NK-92 treated with Interleukin-12 subunit alpha and Interleukin-12 subunit beta, amount 100 ng/mL, for 24 hours (cell line): Measurements from ENCODE around the gene TSNAX.

Experiments
- DNase-seq: peaks from one replicate; lab custom pipeline; 2025; lab: John Stamatoyannopoulos, UW

TSNAX gene

GRCh38 chr1:231518485-231519034, 9.9 kb upstream of the TSNAX start:
- no peak for DNase-seq

GRCh38 chr1:231519166-231519565, 9.3 kb upstream of the TSNAX start:
- DNase-seq = no peak

DNA sequence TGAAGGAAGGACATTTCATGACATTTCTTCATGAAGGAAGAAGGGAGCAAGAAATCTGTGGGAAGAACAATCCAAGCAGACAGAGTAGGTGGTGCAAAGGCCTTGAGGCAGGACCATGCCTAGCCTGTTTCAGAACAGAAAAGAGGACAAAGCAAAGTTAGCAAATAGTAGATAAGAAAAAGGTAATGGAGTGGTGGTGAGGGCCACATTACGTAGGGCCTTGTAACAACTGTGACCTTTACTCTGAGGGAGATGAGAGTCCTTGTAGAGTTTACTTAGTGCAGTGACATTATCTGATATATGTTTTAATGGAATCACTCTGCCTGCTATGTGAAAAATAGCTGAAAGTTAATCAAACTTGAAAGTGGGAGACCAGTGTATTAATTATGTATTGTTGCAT, 6.4 kb upstream of the TSNAX start:
- DNase-seq = no peak

DNA sequence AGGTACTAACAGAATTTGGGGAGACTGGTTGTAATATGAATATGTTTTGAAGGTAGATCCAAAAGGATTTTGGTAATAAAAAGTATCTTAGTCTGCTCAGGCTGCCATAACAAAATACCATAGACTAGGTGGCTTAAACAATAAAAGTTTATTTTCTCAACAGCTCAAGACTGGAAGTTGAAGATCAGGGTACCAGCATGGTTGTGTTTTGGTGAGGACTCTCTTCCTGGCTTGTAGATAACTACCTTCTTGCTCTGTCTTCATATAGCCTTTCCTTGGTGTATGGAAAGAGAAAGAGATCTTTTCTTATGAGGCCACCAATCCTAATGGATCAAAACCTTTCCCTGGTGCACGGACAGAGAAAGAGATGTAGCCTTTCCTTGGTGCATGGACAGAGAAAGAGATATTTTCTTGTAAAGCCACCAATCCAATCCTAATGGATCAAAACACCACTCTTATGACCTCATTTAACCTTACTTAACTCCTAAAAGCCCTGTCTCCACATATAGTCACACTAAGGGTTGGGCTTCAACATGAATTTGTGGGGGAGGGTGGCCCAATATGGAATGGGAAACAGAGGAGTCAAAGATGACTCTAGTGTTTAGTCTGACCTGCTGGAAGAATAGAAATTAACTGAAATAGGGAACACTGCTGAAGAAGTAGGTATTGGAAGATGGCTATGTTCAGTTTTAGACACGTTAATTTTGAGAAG, 5.4 kb upstream of the TSNAX start:
- no peak for DNase-seq

GRCh38 chr1:231523816-231524215, 4.7 kb upstream of the TSNAX start:
- no peak for DNase-seq

DNA sequence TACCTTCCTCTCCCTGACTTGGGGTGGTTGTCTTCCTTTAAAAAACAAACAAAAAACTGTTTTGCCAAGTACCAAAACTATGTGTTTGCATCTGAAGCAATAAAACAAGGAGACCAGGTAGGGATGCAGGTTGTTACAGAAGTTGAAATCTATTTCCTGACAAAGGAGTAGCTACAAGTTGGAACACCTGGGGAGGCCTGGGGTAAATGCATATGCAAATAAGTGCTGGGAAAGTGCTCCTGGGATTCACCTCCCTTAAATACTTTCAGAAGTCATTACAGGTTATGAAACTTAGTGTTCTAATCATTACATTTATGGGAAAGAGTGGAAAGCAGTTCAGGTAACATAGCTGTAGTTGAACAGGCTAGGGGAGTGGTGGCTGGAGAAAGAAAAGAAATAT, 1.9 kb upstream of the TSNAX start:
- DNase-seq = no peak

DNA sequence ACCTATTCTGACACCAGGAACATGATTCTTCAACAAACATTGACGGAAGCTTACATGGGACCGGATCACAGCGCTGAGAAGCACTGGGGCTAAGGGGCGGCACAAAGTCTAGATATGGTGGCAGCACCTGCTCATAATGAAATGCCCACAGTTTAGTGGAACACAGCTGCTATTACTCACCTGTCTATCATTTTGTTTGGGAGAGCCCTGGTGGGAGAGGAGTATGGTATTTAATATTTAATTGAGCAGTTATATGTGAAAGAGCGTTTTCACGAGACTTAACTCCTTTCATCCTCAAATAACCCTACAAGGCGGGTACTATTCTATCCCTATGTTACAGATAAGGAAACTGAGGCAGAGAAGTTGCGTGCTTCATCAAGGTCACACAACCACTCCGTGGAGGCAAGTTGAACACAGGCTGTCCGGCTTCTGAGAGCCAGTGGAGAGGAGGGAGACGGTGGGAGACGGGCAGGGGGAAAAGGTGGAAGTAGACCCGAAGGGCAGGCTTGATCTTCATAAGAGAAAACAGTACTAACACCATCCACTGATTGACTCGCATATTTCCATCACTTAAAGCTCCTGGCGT, 790 bp upstream of the TSNAX start:
- DNase-seq = no peak

- DNase-seq = no peak
These were observed 4.8 kb downstream of the TSNAX start for GRCh38 chr1:231533240-231533639.

DNA sequence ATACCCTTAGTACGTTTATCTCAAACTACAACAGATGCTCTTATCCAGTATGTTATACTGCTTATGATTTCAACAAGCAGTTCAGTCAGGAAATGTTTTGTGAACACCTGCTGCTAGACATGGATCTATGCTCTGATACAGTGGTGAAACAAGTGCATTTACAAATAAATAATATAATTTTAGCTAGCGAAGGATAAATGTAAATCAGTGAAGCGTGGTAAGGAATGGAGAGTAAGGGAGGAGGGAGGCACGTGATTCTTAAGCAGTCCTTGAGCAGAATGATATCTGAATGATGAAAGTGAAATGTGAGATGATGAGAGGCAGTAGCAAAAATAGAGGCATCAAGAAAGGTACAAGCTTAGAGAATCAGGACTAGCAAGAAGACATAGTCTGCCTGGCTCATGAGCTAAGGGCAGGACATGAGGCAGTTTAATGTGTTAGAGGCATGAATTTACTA, 6.3 kb downstream of the TSNAX start:
- no peak for DNase-seq

- no peak for DNase-seq
These were observed 7.6 kb downstream of the TSNAX start for GRCh38 chr1:231536099-231536498.

- no peak for DNase-seq
These were observed 12.4 kb downstream of the TSNAX start for GRCh38 chr1:231540847-231541246.

DNA sequence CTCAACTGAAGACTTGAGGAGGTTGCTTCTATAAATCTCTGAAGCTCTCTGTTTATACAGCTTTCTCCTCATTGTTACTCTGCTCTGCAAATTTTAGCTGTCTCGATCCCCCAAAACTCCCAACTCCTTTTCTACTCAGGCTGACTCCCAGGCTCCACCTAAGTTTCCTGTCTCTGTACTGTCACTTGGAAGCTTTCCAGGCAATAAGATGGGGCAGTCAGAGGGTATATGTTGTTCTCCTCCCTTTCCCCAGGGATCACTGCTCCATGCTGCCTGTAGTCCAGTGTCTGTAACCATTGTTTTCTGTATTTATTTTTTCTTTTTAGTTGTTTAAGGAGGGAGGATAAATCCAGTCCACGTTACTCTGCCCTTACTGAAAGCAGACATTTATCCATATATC, 13.4 kb downstream of the TSNAX start:
- DNase-seq = no peak

DNA sequence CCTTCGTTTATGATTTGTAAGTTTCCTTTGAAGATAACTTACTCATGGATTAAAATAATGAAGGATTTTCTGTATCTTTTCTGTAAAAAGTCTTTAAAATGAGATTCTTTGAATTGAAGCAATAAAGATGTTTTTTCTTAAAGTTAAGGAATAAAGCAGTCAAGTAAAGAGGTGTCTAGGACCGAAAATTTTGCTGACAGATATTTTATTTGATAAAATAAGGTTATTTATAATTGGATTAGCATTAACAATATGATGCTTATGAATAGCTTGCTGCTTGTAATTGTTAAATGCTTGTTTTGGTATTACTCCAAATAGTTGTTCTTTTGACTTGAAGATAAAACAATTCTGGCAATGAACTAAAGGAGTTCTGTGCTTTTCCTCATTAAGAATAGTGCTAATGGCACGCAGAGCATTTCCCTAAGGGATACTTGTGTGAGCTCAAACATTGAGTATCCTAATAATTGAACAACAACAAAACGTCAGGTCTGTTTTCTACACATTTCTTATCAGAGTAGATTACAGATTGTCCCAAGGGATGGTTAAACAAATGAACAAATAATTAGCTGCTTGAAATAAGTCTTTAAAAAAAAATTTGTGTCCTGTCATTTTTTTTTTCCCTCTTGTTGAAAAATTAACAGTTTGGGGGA, 16.6 kb downstream of the TSNAX start:
- DNase-seq = no peak

- no peak for DNase-seq
These were observed 18.2 kb downstream of the TSNAX start for GRCh38 chr1:231546693-231547092.

- DNase-seq = no peak
These were observed 21.4 kb downstream of the TSNAX start for GRCh38 chr1:231549733-231550447.

GRCh38 chr1:231550448-231550781, 21.9 kb downstream of the TSNAX start:
- no peak for DNase-seq

DNA sequence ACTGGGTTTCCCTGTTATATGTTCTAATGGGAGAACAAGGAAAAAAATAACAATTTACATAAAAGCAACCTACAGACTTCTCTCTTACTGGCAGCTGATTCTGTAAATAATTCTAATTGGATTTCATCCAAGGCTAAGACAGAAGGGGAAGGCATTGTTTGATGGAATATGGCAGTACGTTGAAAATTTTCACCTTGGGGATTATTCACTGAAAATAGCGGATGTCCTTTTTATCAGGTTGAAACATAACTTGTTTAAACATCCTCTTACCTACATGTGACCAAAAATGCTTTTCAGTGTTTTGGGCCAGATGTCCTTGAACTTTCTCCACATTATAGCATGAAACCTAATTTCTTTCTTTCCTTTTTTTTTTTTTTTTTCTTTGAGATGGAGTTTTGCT, 24.9 kb downstream of the TSNAX start:
- no peak for DNase-seq

GRCh38 chr1:231554969-231555368, 26.5 kb downstream of the TSNAX start:
- no peak for DNase-seq

DNA sequence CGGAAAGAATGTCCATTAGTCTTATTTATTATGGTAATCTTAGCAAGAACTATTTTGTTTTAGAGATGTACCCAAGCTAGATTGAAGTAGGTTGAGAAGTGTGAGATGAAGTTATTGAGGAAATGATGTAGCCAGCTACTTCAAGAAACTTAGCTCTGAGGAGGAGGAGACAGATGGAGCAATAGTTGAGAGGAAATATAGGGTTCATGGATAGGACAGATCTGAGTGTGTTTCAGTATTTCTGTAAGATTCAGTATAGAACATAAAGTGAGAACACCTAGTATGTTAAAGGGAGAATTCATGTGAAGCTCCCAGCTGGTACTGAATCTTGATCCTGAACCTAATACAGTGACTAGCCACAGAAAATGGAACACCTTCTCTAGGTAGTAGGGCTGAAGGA, 28.9 kb downstream of the TSNAX start:
- no peak for DNase-seq

DNA sequence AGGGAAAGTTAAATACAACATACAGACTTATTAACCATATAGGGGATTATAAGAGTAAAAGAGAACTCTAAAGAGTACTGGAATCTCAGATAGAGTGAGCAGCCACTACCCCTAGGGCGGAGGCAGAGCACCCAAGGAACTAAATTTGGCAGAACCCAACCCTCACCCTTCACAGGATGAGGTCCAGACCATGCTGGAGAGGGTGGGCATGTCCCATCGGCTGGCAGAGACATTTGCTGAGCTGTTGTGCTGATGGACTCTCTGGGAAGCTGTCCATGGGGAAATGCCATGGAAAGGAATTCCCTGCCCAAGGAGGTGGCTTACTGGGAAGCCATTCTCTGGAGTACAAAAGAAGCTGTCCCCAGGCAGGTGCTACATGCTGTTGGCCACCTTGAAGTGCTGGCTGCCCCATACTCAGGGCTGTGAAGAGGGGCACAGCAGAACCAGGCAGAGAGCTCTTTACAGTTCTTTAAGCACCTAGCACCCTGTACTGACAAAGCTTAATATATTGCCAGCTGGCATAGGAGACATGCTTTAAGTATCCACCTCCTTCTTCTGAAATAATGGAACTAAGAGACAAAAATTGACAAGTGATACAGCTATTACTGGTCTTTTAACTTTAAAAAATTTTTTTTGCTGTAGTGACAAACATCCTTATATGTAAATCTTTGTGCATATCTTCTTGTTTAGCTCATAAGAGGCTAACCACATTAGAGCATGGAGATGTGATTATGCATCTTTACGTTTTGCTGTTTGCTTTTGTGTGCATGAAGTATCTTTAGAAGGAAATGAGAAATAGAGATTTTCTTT, 29.6 kb downstream of the TSNAX start:
- DNase-seq = no peak

DNA sequence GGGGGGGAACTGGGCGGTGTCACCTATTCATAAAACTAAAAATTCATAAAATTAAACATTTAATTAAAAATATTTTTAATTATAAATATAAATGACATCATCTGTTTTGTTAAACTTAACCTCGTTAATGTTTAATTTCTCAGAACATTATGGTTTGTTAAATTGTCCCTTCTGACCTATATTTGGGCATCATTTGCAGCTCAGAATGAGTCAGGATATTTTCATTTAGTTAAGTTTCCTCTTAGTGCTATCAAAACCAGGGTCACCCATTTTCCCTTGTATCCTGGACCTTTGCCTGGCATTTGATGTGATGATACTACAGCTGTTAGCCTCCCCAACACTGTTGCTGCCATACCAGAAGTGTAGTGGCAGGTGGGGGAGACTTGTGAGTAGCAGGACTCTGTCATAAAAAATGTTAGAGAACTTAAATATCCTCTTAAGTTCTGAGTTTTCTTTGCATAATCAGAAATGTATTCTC, 30.3 kb downstream of the TSNAX start:
- no peak for DNase-seq
